Loucy (cell line): ENCODE measurements around the gene SLFN13.

Experiments
- H2AFZ ChIP-seq: fragments of 200-600 bp; sonication (generic); 2 replicates; pipeline ENCODE4 v1.6.0; 2016; ENCODE audit warnings: antibody characterized with exemption, mild to moderate bottlenecking, low read length, moderate library complexity
- H3F3A ChIP-seq: fragments of 200-600 bp; 2 replicates; pipeline ENCODE4 v1.6.0; 2016; ENCODE audit warnings: antibody characterized with exemption, low read depth, mild to moderate bottlenecking
- H3K27me3 ChIP-seq: fragments of 200-600 bp; sonication (generic); 2 replicates; pipeline ENCODE4 v1.6.1; 2014; ENCODE audit warnings: low read length, mild to moderate bottlenecking; ENCODE audit not compliant: insufficient read depth, poor library complexity, severe bottlenecking
- H3K36me3 ChIP-seq: fragments of 200-600 bp; sonication (generic); 2 replicates; pipeline ENCODE4 v1.6.1; 2016; ENCODE audit warnings: low read length; ENCODE audit not compliant: insufficient read depth
- H3K4me1 ChIP-seq: fragments of 200-600 bp; sonication (generic); 2 replicates; pipeline ENCODE4 v1.5.1; 2014; ENCODE audit warnings: low read length, mild to moderate bottlenecking; ENCODE audit not compliant: insufficient read depth, poor library complexity, severe bottlenecking
- H3K4me2 ChIP-seq: fragments of 200-600 bp; sonication (generic); 2 replicates; pipeline ENCODE4 v1.6.0; 2014; ENCODE audit warnings: antibody characterized with exemption, low read length, low read depth, mild to moderate bottlenecking; ENCODE audit not compliant: poor library complexity, severe bottlenecking
- H3K4me3 ChIP-seq: fragments of 200-600 bp; sonication (generic); 2 replicates; pipeline ENCODE4 v1.5.1; 2014; ENCODE audit warnings: low read length, mild to moderate bottlenecking, mixed read lengths; ENCODE audit not compliant: poor library complexity, severe bottlenecking
- H3K79me2 ChIP-seq: fragments of 200-600 bp; sonication (generic); 2 replicates; pipeline ENCODE4 v1.6.1; 2014; ENCODE audit warnings: low read length; ENCODE audit not compliant: insufficient read depth
- H3K9ac ChIP-seq: fragments of 200-600 bp; sonication (generic); 2 replicates; pipeline ENCODE4 v1.6.0; 2014; ENCODE audit warnings: mild to moderate bottlenecking, low read depth, low read length, moderate library complexity; ENCODE audit not compliant: poor library complexity, severe bottlenecking
- H3K9me2 ChIP-seq: fragments of 200-600 bp; sonication (generic); replicated peaks from 2 replicates; pipeline ENCODE4 v1.6.1; 2016; ENCODE audit warnings: low read depth, low read length, mixed read lengths
- H3K9me3 ChIP-seq: fragments of 200-600 bp; sonication (generic); 2 replicates; pipeline ENCODE4 v1.6.1; 2014; ENCODE audit warnings: mild to moderate bottlenecking, antibody characterized with exemption, low read length, low read depth; ENCODE audit not compliant: insufficient read depth
- H4K20me1 ChIP-seq: fragments of 200-600 bp; sonication (generic); 2 replicates; pipeline ENCODE4 v1.6.0; 2014; ENCODE audit warnings: antibody characterized with exemption, low read length, mild to moderate bottlenecking; ENCODE audit not compliant: insufficient read depth, poor library complexity, severe bottlenecking
- CTCF ChIP-seq: fragments of 200-600 bp; sonication (generic); conservative IDR thresholded peaks from 2 replicates; pipeline ENCODE4 v1.5.1; 2014; ENCODE audit warnings: mild to moderate bottlenecking, antibody characterized with exemption, low read length
- EZH2phosphoT487 ChIP-seq: fragments of 200-600 bp; IDR thresholded peaks from 2 replicates; pipeline ENCODE4 v1.6.1; 2018; ENCODE audit warnings: antibody characterized with exemption, mild to moderate bottlenecking, moderate library complexity, borderline replicate concordance

The SLFN13 gene

GRCh38 chr17:35448899-35449227 is 297 bp upstream of the SLFN13 start:
- Histone ChIP-seq H3K4me1 (peaks cover 6% of the 10 kb centered on the region), H3F3A (no peaks in the 10 kb centered on the region), H3K4me2 (peak overlapping the region; percentile 29), H3K4me3 (peak overlapping the region; percentile 68), H3K27me3 (no peaks in the 10 kb centered on the region), H3K36me3 (no peaks in the 10 kb centered on the region), H3K79me2 (no peaks in the 10 kb centered on the region), H3K9me3 (no peaks in the 10 kb centered on the region), H3K9me2 (no peaks in the 10 kb centered on the region), H2AFZ (no peak overlapping the region), H4K20me1 (no peaks in the 10 kb centered on the region), H3K9ac (no peak overlapping the region)
- no peak for TF ChIP-seq CTCF
- no peak for TF ChIP-seq EZH2phosphoT487

GRCh38 chr17:35447499-35447898 is 1.1 kb downstream of the SLFN13 start:
- peak overlapping the region; percentile 30; the same call in 1 of the 2 replicates for H2AFZ ChIP-seq
- TF ChIP-seq EZH2phosphoT487 (no peak), CTCF (no peak)
- H3K4me3 ChIP-seq = peak overlapping the region; percentile 68
- no peaks in the 10 kb centered on the region for H3F3A ChIP-seq
- peak overlapping the region; percentile 51 for H3K4me2 ChIP-seq
- H3K79me2 ChIP-seq = no peaks in the 10 kb centered on the region
- H3K9me2 ChIP-seq = no peaks in the 10 kb centered on the region
- H4K20me1 ChIP-seq = no peaks in the 10 kb centered on the region
- peaks cover 6% of the 10 kb centered on the region for H3K4me1 ChIP-seq
- peak overlapping the region; percentile 33 for H3K9ac ChIP-seq
- H3K9me3 ChIP-seq = no peaks in the 10 kb centered on the region
- no peaks in the 10 kb centered on the region for H3K27me3 ChIP-seq
- H3K36me3 ChIP-seq = no peaks in the 10 kb centered on the region

DNA sequence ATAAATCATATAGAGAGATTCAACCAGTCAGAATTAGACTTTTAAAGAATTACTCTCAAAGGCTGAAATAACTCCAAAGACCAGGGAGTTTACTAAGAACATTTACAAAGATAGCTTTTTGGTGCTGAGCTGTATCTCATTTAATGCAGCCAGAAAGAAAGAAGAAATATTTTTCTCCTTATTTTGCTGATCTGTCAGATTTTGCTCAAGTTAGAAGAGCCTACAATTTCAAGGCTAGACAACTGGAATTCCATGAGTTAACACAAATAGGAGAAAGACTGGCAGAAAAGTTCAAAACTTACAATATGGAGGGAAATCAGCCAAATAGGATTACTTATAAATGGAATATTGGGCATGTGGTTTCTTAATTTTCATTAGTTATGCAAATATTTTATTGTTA is 10.1 kb downstream of the SLFN13 start:
- Histone ChIP-seq H3K4me1 (peaks cover 1% of the 10 kb centered on the region), H3K4me3 (no peak overlapping the region), H3K27me3 (no peaks in the 10 kb centered on the region), H3K4me2 (no peak overlapping the region), H2AFZ (no peak overlapping the region), H3K9ac (no peak overlapping the region), H3F3A (no peaks in the 10 kb centered on the region), H3K79me2 (no peaks in the 10 kb centered on the region), H3K9me2 (no peaks in the 10 kb centered on the region), H3K36me3 (no peaks in the 10 kb centered on the region), H3K9me3 (no peaks in the 10 kb centered on the region), H4K20me1 (no peaks in the 10 kb centered on the region)
- TF ChIP-seq CTCF (no peak), EZH2phosphoT487 (no peak)
